Neural progenitor cell (in vitro differentiated cells): Measurements from ENCODE around the gene PNMA8C. TPM values are rescaled to one million over a fixed set of nuclear protein-coding genes. Genes with fewer than 3 reads are reported as not detected.

ENCODE experiments used
- DNase-seq: peaks from one replicate; pipeline ENCODE4 v3.0.0-alpha.2; 2016; ENCODE audit warnings: low spot score
- H2AFZ ChIP-seq: fragments of 200-600 bp; sonication (generic); replicated peaks from 2 replicates; pipeline ENCODE4 v1.6.1; 2016; ENCODE audit warnings: antibody characterized with exemption
- H3F3A ChIP-seq: fragments of 200-600 bp; sonication (generic); 2 replicates; pipeline ENCODE4 v1.6.1; 2016; ENCODE audit warnings: antibody characterized with exemption, low read depth
- H3K27ac ChIP-seq: fragments of 200-600 bp; sonication (generic); 2 replicates; pipeline ENCODE4 v1.5.1; 2016; ENCODE audit warnings: mild to moderate bottlenecking
- H3K27me3 ChIP-seq: fragments of 200-600 bp; sonication (generic); 2 replicates; pipeline ENCODE4 v1.6.1; 2016; ENCODE audit warnings: mild to moderate bottlenecking, moderate library complexity
- H3K36me3 ChIP-seq: fragments of 200-600 bp; sonication (generic); 2 replicates; pipeline ENCODE4 v1.5.1; 2016
- H3K4me1 ChIP-seq: fragments of 200-600 bp; sonication (generic); 2 replicates; pipeline ENCODE4 v1.6.1; 2016; ENCODE audit warnings: mixed run types
- H3K4me2 ChIP-seq: fragments of 200-600 bp; sonication (generic); 2 replicates; pipeline ENCODE4 v1.6.1; 2016
- H3K4me3 ChIP-seq: fragments of 200-600 bp; sonication (generic); 2 replicates; pipeline ENCODE4 v1.5.1; 2016
- H3K79me2 ChIP-seq: fragments of 200-600 bp; sonication (generic); 2 replicates; pipeline ENCODE4 v1.6.1; 2016; ENCODE audit warnings: low read depth
- H3K9ac ChIP-seq: fragments of 200-600 bp; sonication (generic); 2 replicates; pipeline ENCODE4 v1.6.1; 2016
- H3K9me3 ChIP-seq: fragments of 200-600 bp; sonication (generic); 2 replicates; pipeline ENCODE4 v1.5.1; 2016; ENCODE audit warnings: low read depth
- H4K20me1 ChIP-seq: fragments of 200-600 bp; sonication (generic); 2 replicates; pipeline ENCODE4 v1.6.1; 2016; ENCODE audit warnings: low read depth
- H3K27ac Mint-ChIP-seq: 3 replicates; pipeline ENCODE4 v1.8.0; 2021; ENCODE audit warnings: mixed read lengths
- H3K27me3 Mint-ChIP-seq: 2 replicates; pipeline ENCODE4 v1.8.0; 2022; ENCODE audit warnings: low read depth, mild to moderate bottlenecking, inconsistent platforms, moderate library complexity, mixed read lengths; ENCODE audit not compliant: insufficient read depth
- H3K36me3 Mint-ChIP-seq: 3 replicates; pipeline ENCODE4 v1.8.0; 2021; ENCODE audit warnings: mixed read lengths
- H3K4me1 Mint-ChIP-seq: 3 replicates; pipeline ENCODE4 v1.8.0; 2021; ENCODE audit warnings: mixed read lengths
- H3K4me3 Mint-ChIP-seq: 3 replicates; pipeline ENCODE4 v1.8.0; 2021; ENCODE audit warnings: mild to moderate bottlenecking, moderate library complexity, mixed read lengths
- H3K9me3 Mint-ChIP-seq: 3 replicates; pipeline ENCODE4 v1.8.0; 2020; ENCODE audit warnings: mixed read lengths
- EZH2 ChIP-seq: fragments of 200-600 bp; sonication (generic); IDR thresholded peaks from 2 replicates; pipeline ENCODE4 v1.6.1; 2017; ENCODE audit warnings: antibody characterized with exemption, mild to moderate bottlenecking, moderate library complexity
- EZH2phosphoT487 ChIP-seq: fragments of 200-600 bp; sonication (generic); IDR thresholded peaks from 2 replicates; pipeline ENCODE4 v1.6.1; 2017; ENCODE audit warnings: antibody characterized with exemption
- total RNA-seq: library from RNA; depleted of rRNA; stranded (reverse); fragments of >200 nt; gene quantifications from 2 replicates; pipeline ENCODE4 v1.2.3, GENCODE V29; 2015; ENCODE audit warnings: low replicate concordance
- TF ChIP-seq, protein P1 (sequence below): fragments of 200-600 bp; sonication (generic); IDR thresholded peaks from 2 replicates; pipeline ENCODE4 v1.5.1; 2017; ENCODE audit warnings: antibody characterized with exemption, mild to moderate bottlenecking

The PNMA8C gene
- total RNA-seq, 1 donor from 2014 or later: 0.58 TPM

DNA sequence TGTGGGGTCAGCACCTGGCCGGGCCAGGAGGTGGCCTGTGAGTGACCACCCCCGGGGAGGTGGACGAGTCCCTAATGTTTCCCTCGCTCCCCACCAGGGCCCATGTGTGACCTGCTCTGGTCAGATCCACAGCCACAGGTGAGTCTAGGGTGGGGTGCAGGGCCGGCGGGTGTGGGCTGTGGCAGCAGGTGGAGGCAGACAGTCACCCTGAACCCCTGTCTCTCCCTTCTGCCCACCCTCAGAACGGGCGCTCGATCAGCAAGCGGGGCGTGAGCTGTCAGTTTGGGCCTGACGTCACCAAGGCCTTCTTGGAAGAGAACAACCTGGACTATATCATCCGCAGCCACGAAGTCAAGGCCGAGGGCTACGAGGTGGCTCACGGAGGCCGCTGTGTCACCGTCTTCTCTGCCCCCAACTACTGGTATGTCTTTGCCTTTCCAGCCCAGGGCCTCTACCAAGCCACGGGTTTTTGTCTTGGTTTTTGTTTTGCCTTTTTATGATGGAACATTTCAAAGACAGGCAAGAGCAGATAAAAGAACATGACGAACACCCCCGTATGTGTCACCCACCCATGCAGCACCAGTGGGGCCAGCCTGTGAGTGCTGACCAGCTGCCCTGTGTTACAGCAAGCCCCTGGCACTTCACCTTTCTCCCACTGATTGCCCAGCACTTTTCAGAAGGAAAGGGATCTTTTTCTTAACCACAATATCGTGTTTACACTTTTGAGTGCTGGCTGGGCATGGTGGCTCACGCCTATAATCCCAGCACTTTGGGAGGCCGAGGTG lies 40.2 kb downstream of the PNMA8C start:
- no peaks in the 10 kb centered on the region for H3K79me2 ChIP-seq
- TF ChIP-seq EZH2: no peak
- TF ChIP-seq, protein P1, sequence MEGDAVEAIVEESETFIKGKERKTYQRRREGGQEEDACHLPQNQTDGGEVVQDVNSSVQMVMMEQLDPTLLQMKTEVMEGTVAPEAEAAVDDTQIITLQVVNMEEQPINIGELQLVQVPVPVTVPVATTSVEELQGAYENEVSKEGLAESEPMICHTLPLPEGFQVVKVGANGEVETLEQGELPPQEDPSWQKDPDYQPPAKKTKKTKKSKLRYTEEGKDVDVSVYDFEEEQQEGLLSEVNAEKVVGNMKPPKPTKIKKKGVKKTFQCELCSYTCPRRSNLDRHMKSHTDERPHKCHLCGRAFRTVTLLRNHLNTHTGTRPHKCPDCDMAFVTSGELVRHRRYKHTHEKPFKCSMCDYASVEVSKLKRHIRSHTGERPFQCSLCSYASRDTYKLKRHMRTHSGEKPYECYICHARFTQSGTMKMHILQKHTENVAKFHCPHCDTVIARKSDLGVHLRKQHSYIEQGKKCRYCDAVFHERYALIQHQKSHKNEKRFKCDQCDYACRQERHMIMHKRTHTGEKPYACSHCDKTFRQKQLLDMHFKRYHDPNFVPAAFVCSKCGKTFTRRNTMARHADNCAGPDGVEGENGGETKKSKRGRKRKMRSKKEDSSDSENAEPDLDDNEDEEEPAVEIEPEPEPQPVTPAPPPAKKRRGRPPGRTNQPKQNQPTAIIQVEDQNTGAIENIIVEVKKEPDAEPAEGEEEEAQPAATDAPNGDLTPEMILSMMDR: no peak
- no peak for TF ChIP-seq EZH2phosphoT487
- Mint-ChIP-seq H3K36me3 (peaks cover 39% of the 10 kb centered on the region), H3K4me3 (no peak overlapping the region), H3K27me3 (peaks cover 4% of the 10 kb centered on the region), H3K4me1 (peaks cover 6% of the 10 kb centered on the region), H3K9me3 (peaks cover 9% of the 10 kb centered on the region), H3K27ac (no peak overlapping the region)
- H3K4me3 ChIP-seq: no peak overlapping the region
- DNase-seq: no peak
- H4K20me1 ChIP-seq: no peaks in the 10 kb centered on the region
- no peaks in the 10 kb centered on the region for H3K36me3 ChIP-seq
- H3K27ac ChIP-seq: no peak overlapping the region
- peaks cover 11% of the 10 kb centered on the region for H3F3A ChIP-seq
- no peak overlapping the region for H3K9ac ChIP-seq
- no peaks in the 10 kb centered on the region for H3K4me1 ChIP-seq
- H3K27me3 ChIP-seq: no peaks in the 10 kb centered on the region
- H2AFZ ChIP-seq: no peak overlapping the region
- H3K9me3 ChIP-seq: no peaks in the 10 kb centered on the region
- H3K4me2 ChIP-seq: no peak overlapping the region

DNA sequence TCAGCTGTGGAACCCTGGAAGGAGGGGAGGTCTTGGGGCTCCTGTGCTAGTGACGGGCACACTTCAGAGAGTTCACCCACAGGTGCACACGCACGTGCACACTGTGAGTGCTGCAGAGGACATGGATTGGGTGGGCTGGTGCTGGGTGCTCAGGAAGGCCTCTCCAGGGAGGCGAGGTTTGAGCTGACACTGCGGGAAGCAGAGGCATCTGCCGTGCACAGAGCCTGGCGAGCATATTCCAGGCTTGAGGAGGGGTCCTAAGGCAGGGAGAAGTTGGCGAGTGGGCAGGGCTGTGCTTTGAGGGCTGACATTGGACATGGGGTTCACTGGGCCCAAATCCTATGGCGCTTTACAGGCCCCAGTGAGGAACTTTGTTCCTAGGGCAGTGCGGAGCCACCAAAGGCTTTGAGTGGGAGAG lies 41.0 kb downstream of the PNMA8C start:
- H3K9me3 Mint-ChIP-seq: peaks cover 9% of the 10 kb centered on the region
- H3K36me3 ChIP-seq: no peaks in the 10 kb centered on the region
- H3K9ac ChIP-seq: no peak overlapping the region
- H3K9me3 ChIP-seq: no peaks in the 10 kb centered on the region
- no peaks in the 10 kb centered on the region for H4K20me1 ChIP-seq
- H3F3A ChIP-seq: peaks cover 5% of the 10 kb centered on the region
- no peak overlapping the region for H2AFZ ChIP-seq
- no peak overlapping the region for H3K27ac ChIP-seq
- no peaks in the 10 kb centered on the region for H3K4me1 ChIP-seq
- no peak overlapping the region for H3K4me2 ChIP-seq
- no peak overlapping the region for H3K4me3 ChIP-seq
- peaks cover 41% of the 10 kb centered on the region for H3K36me3 Mint-ChIP-seq
- H3K4me1 Mint-ChIP-seq: peaks cover 5% of the 10 kb centered on the region
- H3K27ac Mint-ChIP-seq: no peak overlapping the region
- H3K27me3 ChIP-seq: no peaks in the 10 kb centered on the region
- H3K4me3 Mint-ChIP-seq: no peak overlapping the region
- H3K79me2 ChIP-seq: no peaks in the 10 kb centered on the region
- TF ChIP-seq EZH2phosphoT487 (no peak), EZH2 (no peak)
- TF ChIP-seq, protein P1: no peak
- DNase-seq: no peak
- H3K27me3 Mint-ChIP-seq: peaks cover 4% of the 10 kb centered on the region

DNA sequence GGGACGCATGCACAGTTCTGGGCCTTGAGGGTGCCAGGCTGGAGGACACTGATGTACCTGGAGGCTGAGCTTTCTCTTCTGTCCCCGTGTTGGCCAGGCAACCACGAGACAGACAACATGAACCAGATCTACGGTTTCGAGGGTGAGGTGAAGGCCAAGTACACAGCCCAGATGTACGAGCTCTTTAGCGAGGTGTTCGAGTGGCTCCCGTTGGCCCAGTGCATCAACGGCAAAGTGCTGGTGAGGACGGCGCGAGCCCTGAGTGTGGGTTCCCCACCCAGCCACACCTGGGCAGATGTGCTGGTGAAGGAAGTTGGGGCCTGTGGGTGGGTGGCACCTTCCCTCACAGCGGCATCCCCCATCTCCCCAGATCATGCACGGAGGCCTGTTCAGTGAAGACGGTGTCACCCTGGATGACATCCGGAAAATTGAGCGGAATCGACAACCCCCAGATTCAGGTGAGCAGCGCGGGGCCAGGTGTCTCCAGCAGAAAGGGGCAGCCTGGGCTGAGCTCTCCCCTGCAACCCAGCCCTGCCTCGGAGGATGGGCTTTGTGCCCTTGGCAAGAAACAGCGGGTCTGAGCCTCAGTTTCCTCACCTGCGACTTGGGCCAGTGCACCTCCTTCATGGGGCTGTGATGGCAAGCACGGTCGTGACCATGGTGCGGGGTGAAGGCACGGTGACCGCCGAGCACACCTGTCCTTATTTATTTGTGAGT lies 41.6 kb downstream of the PNMA8C start:
- no peaks in the 10 kb centered on the region for H3K4me1 ChIP-seq

More for the DNA sequence above, 41.6 kb downstream of the PNMA8C start:
- Histone ChIP-seq H3K9me3 (no peaks in the 10 kb centered on the region), H3K4me3 (no peak overlapping the region), H3K4me2 (no peak overlapping the region), H3K27me3 (no peaks in the 10 kb centered on the region), H3F3A (no peaks in the 10 kb centered on the region), H3K27ac (no peak overlapping the region), H4K20me1 (no peaks in the 10 kb centered on the region), H3K79me2 (no peaks in the 10 kb centered on the region), H3K9ac (no peak overlapping the region), H2AFZ (no peak overlapping the region), H3K36me3 (no peaks in the 10 kb centered on the region)
- Mint-ChIP-seq H3K9me3 (peaks cover 9% of the 10 kb centered on the region), H3K4me1 (no peaks in the 10 kb centered on the region), H3K27ac (peak overlapping the region; percentile 94), H3K36me3 (peaks cover 46% of the 10 kb centered on the region), H3K4me3 (no peak overlapping the region), H3K27me3 (peaks cover 4% of the 10 kb centered on the region)
- TF ChIP-seq EZH2phosphoT487 (no peak), EZH2 (no peak)
- TF ChIP-seq, protein P1: no peak
- DNase-seq: no peak
